HFFc6 (cell line): Measurements from ENCODE around the gene SNRNP25. TPM values are rescaled to one million over a fixed set of nuclear protein-coding genes. Genes with fewer than 3 reads are reported as not detected.

Experiments
- DNase-seq: peaks from one replicate; pipeline ENCODE4 v3.0.0-alpha.2; 2018
- H3K27ac Mint-ChIP-seq: 2 replicates; pipeline ENCODE4 v1.8.0; 2020; ENCODE audit warnings: mild to moderate bottlenecking, mixed read lengths
- H3K27me3 Mint-ChIP-seq: 2 replicates; pipeline ENCODE4 v1.8.0; 2021; ENCODE audit warnings: mild to moderate bottlenecking, moderate library complexity, mixed read lengths; ENCODE audit not compliant: insufficient read depth
- H3K36me3 Mint-ChIP-seq: 2 replicates; pipeline ENCODE4 v1.8.0; 2021; ENCODE audit warnings: low read depth, mixed read lengths
- H3K4me1 Mint-ChIP-seq: 2 replicates; pipeline ENCODE4 v1.8.0; 2020; ENCODE audit warnings: low read depth, mixed read lengths
- H3K4me3 Mint-ChIP-seq: 2 replicates; pipeline ENCODE4 v1.8.0; 2020; ENCODE audit warnings: mild to moderate bottlenecking, moderate library complexity, mixed read lengths
- H3K9me3 Mint-ChIP-seq: 2 replicates; pipeline ENCODE4 v1.8.0; 2020; ENCODE audit warnings: mild to moderate bottlenecking, mixed read lengths
- total RNA-seq, 6 experiments: library from RNA; stranded (reverse); fragmentation: NEBNext Ultra II Directional; extraction: Animal tissue kit (Norgen Biotek cat#: 25700); gene quantifications; 2 replicates in 1 of 6; 3 replicates in 5 of 6; pipeline ENCODE4 v1.2.3, GENCODE V29; 2021
- TF ChIP-seq, protein P1 (sequence below): fragments of 200-600 bp; sonication (generic); IDR thresholded peaks from 2 replicates; pipeline ENCODE4 v1.5.0; 2021; ENCODE audit warnings: antibody characterized with exemption, mild to moderate bottlenecking

SNRNP25 gene
- total RNA-seq, 6 experiments from 2014 or later: 40.3 to 53.1 (median 44.0) TPM

DNA sequence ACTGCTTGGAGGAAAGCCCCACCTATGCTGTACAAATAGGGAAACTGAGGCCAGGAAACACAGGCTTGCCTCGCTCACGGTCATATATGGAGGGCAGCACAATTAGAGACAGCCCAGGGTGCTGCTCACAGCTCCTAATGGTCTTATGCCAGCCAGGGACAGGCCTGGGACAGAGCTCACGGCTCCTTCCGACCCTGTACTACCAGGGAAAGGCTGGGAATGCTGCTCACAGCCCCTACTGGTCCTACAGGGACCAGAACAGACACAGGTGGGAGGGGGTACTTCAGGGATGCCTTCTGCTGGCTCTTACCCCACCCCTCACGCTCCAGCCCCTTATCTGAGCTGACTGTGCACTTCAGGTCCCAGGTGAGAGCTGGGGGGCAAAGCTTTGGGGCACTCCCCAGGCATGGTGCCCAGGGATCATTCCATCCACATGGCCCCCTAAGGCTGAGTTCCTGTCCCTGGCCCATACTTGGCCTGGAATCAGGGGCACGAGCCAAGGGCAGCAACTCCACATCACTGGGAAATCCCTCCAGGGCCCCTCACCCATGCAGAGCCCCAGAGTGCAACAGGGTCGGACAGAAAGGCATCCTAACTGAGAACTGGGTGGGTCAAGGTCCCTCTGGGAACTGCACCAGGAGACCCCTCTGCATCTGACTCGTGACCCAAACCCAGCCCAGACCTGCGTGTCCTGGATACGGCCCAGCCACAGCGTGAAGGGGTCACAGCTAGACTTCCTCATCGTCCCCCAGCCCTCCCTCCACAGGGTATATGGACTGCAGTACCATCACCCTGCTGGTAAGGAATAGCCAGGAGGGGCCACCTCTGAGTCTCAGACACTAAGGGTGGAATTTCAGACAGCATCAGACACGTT lies 12.9 kb downstream of the SNRNP25 start:
- Mint-ChIP-seq H3K4me1 (peaks cover 44% of the 10 kb centered on the region), H3K27me3 (no peaks in the 10 kb centered on the region; the same call in none of the 2 replicates), H3K27ac (no peak overlapping the region), H3K4me3 (no peak overlapping the region), H3K9me3 (no peaks in the 10 kb centered on the region), H3K36me3 (no peaks in the 10 kb centered on the region)
- no peak for DNase-seq
- TF ChIP-seq, protein P1, sequence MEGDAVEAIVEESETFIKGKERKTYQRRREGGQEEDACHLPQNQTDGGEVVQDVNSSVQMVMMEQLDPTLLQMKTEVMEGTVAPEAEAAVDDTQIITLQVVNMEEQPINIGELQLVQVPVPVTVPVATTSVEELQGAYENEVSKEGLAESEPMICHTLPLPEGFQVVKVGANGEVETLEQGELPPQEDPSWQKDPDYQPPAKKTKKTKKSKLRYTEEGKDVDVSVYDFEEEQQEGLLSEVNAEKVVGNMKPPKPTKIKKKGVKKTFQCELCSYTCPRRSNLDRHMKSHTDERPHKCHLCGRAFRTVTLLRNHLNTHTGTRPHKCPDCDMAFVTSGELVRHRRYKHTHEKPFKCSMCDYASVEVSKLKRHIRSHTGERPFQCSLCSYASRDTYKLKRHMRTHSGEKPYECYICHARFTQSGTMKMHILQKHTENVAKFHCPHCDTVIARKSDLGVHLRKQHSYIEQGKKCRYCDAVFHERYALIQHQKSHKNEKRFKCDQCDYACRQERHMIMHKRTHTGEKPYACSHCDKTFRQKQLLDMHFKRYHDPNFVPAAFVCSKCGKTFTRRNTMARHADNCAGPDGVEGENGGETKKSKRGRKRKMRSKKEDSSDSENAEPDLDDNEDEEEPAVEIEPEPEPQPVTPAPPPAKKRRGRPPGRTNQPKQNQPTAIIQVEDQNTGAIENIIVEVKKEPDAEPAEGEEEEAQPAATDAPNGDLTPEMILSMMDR: no peak

DNA sequence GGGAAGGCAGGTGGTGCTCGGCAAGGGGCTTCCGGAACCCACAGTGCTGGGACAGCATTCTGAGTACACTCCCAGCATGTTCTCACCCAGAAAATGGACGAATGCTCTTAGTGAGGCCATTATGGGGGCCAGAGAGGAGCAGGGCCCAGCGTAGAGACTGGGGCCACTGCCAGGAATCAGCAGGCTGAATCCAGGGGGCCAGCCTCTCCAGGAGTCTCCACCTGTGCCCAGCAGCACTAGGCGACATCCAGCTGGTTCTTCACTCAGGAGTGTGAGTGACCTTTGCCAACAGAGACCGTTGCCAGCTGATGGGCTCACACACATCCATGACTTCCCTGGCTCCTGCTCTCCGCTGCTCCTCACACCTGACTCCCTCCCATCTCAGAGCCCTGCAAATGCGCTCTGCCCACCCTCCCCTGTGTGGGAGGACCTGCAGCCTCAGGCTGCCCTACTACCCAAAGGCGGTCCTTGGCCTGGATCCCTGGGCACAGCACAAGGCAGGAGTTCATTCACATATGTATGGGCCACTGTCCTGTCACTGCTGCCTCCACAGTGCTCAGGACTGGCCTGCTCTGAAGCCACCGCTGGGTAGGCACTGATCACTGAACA lies 13.7 kb downstream of the SNRNP25 start:
- TF ChIP-seq, protein P1: no peak
- Mint-ChIP-seq H3K36me3 (no peaks in the 10 kb centered on the region), H3K27me3 (no peaks in the 10 kb centered on the region; the same call in none of the 2 replicates), H3K9me3 (no peaks in the 10 kb centered on the region), H3K4me1 (peaks cover 44% of the 10 kb centered on the region), H3K27ac (no peak overlapping the region), H3K4me3 (no peak overlapping the region; the same call in 1 of the 2 replicates)
- DNase-seq: no peak

- H3K36me3 Mint-ChIP-seq: no peaks in the 10 kb centered on the region
- H3K9me3 Mint-ChIP-seq: no peaks in the 10 kb centered on the region
- H3K4me1 Mint-ChIP-seq: peaks cover 49% of the 10 kb centered on the region
- TF ChIP-seq, protein P1: peak; percentile 11; the same call in 1 of the 2 replicates
- peak; percentile 33 for DNase-seq
- no peaks in the 10 kb centered on the region; the same call in none of the 2 replicates for H3K27me3 Mint-ChIP-seq
- peak overlapping the region; percentile 57 for H3K27ac Mint-ChIP-seq
- H3K4me3 Mint-ChIP-seq: no peak overlapping the region; the same call in 1 of the 2 replicates
Measured at GRCh38 chr16:67884-68789, 14.5 kb downstream of the SNRNP25 start.

DNA sequence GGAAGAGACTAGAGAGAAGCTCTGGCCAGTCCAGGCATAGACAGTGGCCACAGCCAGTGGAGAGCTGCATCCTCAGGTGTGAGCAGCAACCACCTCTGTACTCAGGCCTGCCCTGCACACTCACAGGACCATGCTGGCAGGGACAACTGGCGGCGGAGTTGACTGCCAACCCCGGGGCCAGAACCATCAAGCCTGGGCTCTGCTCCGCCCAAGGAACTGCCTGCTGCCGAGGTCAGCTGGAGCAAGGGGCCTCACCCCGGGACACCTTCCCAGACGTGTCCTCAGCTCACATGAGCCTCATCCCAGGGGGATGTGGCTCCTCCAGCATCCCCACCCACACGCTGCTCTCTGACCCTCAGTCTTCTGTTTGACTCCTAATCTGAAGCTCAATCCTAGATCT lies 15.6 kb downstream of the SNRNP25 start:
- Mint-ChIP-seq H3K4me1 (peaks cover 51% of the 10 kb centered on the region), H3K27me3 (no peaks in the 10 kb centered on the region; the same call in none of the 2 replicates), H3K27ac (peak overlapping the region; percentile 51), H3K4me3 (no peak overlapping the region), H3K9me3 (no peaks in the 10 kb centered on the region), H3K36me3 (no peaks in the 10 kb centered on the region)
- TF ChIP-seq, protein P1: no peak
- DNase-seq: no peak

DNA sequence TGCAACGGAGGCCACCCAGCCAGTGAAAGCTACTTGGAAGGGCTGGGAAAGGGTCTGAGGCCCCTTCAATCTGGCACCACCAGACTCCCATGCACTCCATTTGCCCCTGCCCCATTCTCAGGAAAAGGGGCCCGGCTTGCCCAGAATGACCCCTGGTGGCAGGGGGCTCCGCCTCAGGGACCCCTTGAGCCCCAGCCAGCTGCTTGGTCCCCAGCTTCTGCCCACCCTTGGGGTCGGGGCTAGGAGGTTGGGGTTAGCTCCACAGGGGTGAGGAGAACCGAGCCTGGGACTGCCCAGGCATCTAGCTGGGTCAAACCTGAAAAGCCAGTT lies 17.5 kb downstream of the SNRNP25 start:
- DNase-seq: no peak
- TF ChIP-seq, protein P1: no peak
- no peaks in the 10 kb centered on the region for H3K9me3 Mint-ChIP-seq
- H3K4me3 Mint-ChIP-seq: peak overlapping the region; percentile 92
- H3K36me3 Mint-ChIP-seq: no peaks in the 10 kb centered on the region
- peaks cover 59% of the 10 kb centered on the region for H3K4me1 Mint-ChIP-seq
- H3K27ac Mint-ChIP-seq: peak overlapping the region; percentile 88
- H3K27me3 Mint-ChIP-seq: no peaks in the 10 kb centered on the region; the same call in 1 of the 2 replicates
